SK-N-SH (cell line): ENCODE data around the gene PSMG4. TPM values are rescaled to one million over a fixed set of nuclear protein-coding genes. Genes with fewer than 3 reads are reported as not detected.
A peak's percentile ranks its signal among the peaks of the same experiment; 100 is the strongest.

Experiments used
- CTCF ChIA-PET: fragments of 300-600, 350-600 bp; formaldehyde crosslinking; extraction: SDS; loops from one replicate; lab custom pipeline; 2021; lab: Yijun Ruan, JAX
- POLR2A ChIA-PET: fragments of 350-600 bp; sonication (Branson Sonifier 250); formaldehyde crosslinking; extraction: SDS; loops from one replicate; lab custom pipeline; 2020; ENCODE audit warnings: antibody characterized with exemption, inconsistent platforms; lab: Yijun Ruan, JAX
- DNase-seq: peaks from one replicate; pipeline ENCODE4 v3.0.0; 2012
- H2AFZ ChIP-seq: fragments of 200-600 bp; sonication (generic); 2 replicates; pipeline ENCODE4 v1.8.1; 2016; ENCODE audit warnings: antibody characterized with exemption, mild to moderate bottlenecking, low read depth
- H3F3A ChIP-seq: fragments of 200-600 bp; sonication (generic); replicated peaks from 2 replicates; pipeline ENCODE3; 2016; ENCODE audit warnings: antibody characterized with exemption, mild to moderate bottlenecking; ENCODE audit not compliant: insufficient read depth
- H3K27ac ChIP-seq, 2 experiments: fragments of 200-500 bp in 1 of 2; fragments of 200-600 bp in 1 of 2; sonication (Bioruptor generic) in 1 of 2; sonication (generic), shearing (Covaris generic) in 1 of 2; 2 replicates each; pipeline versions ENCODE4 v1.5.1 to v1.6.1; 2014 to 2016; ENCODE audit warnings: low read depth in 2 of 2, inconsistent platforms in 1 of 2, low read length in 1 of 2, mild to moderate bottlenecking in 1 of 2, mixed read lengths in 1 of 2
- H3K27me3 ChIP-seq: fragments of 200-600 bp; sonication (generic), shearing (Covaris generic); 2 replicates; pipeline ENCODE4 v1.6.1; 2016; ENCODE audit warnings: mixed run types; ENCODE audit not compliant: insufficient read depth
- H3K36me3 ChIP-seq, 2 experiments: fragments of 200-500 bp in 1 of 2; fragments of 200-600 bp in 1 of 2; sonication (Bioruptor generic) in 1 of 2; sonication (generic) in 1 of 2; replicated peaks in 1 of 2; 2 replicates each; pipeline versions ENCODE3 to v1.5.1; 2014 to 2016; ENCODE audit warnings: low read length in 1 of 2, mild to moderate bottlenecking in 1 of 2; ENCODE audit not compliant: insufficient read depth in 2 of 2, control insufficient read depth in 1 of 2
- H3K4me1 ChIP-seq, 2 experiments: fragments of 200-500 bp in 1 of 2; fragments of 200-600 bp in 1 of 2; sonication (Bioruptor generic) in 1 of 2; sonication (generic), shearing (Covaris generic) in 1 of 2; 2 replicates each; pipeline versions ENCODE4 v1.5.1 to v1.6.1; 2014 to 2016; ENCODE audit warnings: low read depth in 1 of 2, low read length in 1 of 2, mixed run types in 1 of 2; ENCODE audit not compliant: insufficient read depth in 2 of 2, control insufficient read depth in 1 of 2
- H3K4me2 ChIP-seq: fragments of 200-600 bp; sonication (generic), shearing (Covaris generic); 2 replicates; pipeline ENCODE4 v1.6.1; 2017; ENCODE audit warnings: mixed run types
- H3K4me3 ChIP-seq, 2 experiments: fragments of 200-500 bp in 1 of 2; fragments of 200-600 bp in 1 of 2; sonication (Bioruptor generic) in 1 of 2; sonication (generic), shearing (Covaris generic) in 1 of 2; 2 replicates each; pipeline versions ENCODE4 v1.5.1 to v1.8.1; 2014 to 2016; ENCODE audit warnings: low read depth in 2 of 2, inconsistent platforms in 1 of 2, low read length in 1 of 2, mild to moderate bottlenecking in 1 of 2, mixed read lengths in 1 of 2, moderate library complexity in 1 of 2
- H3K79me2 ChIP-seq: fragments of 200-600 bp; sonication (generic); 2 replicates; pipeline ENCODE4 v1.8.1; 2017; ENCODE audit warnings: mild to moderate bottlenecking; ENCODE audit not compliant: insufficient read depth
- H3K9ac ChIP-seq: fragments of 200-600 bp; sonication (generic); 2 replicates; pipeline ENCODE4 v1.6.1; 2017; ENCODE audit warnings: mixed run types
- H3K9me2 ChIP-seq: fragments of 200-600 bp; sonication (generic); 2 replicates; pipeline ENCODE4 v1.6.1; 2017; ENCODE audit warnings: mixed run types
- H3K9me3 ChIP-seq: fragments of 200-600 bp; sonication (generic); 2 replicates; pipeline ENCODE4 v1.6.1; 2017; ENCODE audit warnings: mixed run types, mild to moderate bottlenecking, moderate library complexity
- H4K20me1 ChIP-seq: fragments of 200-600 bp; sonication (generic); 2 replicates; pipeline ENCODE4 v1.6.1; 2017; ENCODE audit warnings: mild to moderate bottlenecking, mixed run types; ENCODE audit not compliant: insufficient read depth
- JUND ChIP-seq: IDR thresholded peaks from 2 replicates; pipeline ENCODE4 v1.4.0; 2012
- MAX ChIP-seq: IDR thresholded peaks from 2 replicates; pipeline ENCODE4 v1.4.0; 2012; ENCODE audit warnings: low read depth
- MXI1 ChIP-seq: IDR thresholded peaks from 2 replicates; pipeline ENCODE4 v1.6.1; 2012; ENCODE audit warnings: mild to moderate bottlenecking, low read depth, low read length, improper control_type of control experiment
- NFIC ChIP-seq: IDR thresholded peaks from 2 replicates; pipeline ENCODE4 v1.4.0; 2012; ENCODE audit warnings: borderline replicate concordance
- POLR2AphosphoS5 ChIP-seq: IDR thresholded peaks from 2 replicates; pipeline ENCODE4 v1.6.1; 2012; ENCODE audit warnings: low read depth, low read length
- SMC3 ChIP-seq: IDR thresholded peaks from 2 replicates; pipeline ENCODE4 v1.6.1; 2012; ENCODE audit warnings: low read depth, low read length, improper control_type of control experiment
- TAF1 ChIP-seq: IDR thresholded peaks from 2 replicates; pipeline ENCODE4 v1.6.1; 2012; ENCODE audit warnings: low read depth, mild to moderate bottlenecking, low read length, moderate library complexity, borderline replicate concordance
- YY1 ChIP-seq: IDR thresholded peaks from 2 replicates; pipeline ENCODE4 v1.4.0; 2012; ENCODE audit warnings: low read depth, mild to moderate bottlenecking
- WGBS: methylation state at CpG from one replicate; pipeline ENCODE4 v1.1.6; 2017; ENCODE audit warnings: low lambda C conversion rate; 5-methylcytosine and 5-hydroxymethylcytosine counted together
- polyA plus RNA-seq, 3 experiments: library from polyadenylated mRNA; depleted of rRNA; stranded (reverse); fragments of >200 nt; gene quantifications; 2 replicates each; pipeline ENCODE4 v1.2.3, GENCODE V29; 2012

Gene PSMG4
- polyA plus RNA-seq, 1 of the 3 experiments (the other 2 are of a cell fraction) = 61.3 TPM

GRCh38 chr6:3222506-3223038 lies 36.2 kb upstream of the PSMG4 start:
- Histone ChIP-seq H3K9ac (no peak overlapping the region), H4K20me1 (peaks cover 13% of the 10 kb centered on the region), H3K4me3 (no peak overlapping the region), H3K27ac (no peak overlapping the region), H3K4me1 (peaks cover 0 to 7% of the 10 kb centered on the region in 2 experiments; a peak in 2 of 4 replicates), H3K9me2 (no peaks in the 10 kb centered on the region), H3K79me2 (peaks cover 16% of the 10 kb centered on the region; the same call in 1 of the 2 replicates), H2AFZ (no peak overlapping the region), H3K27me3 (0 out of 2 replicates have a peak, but pooled peaks cover 6% of the 10 kb centered on the region), H3K9me3 (no peaks in the 10 kb centered on the region), H3K36me3 (peaks cover 0 to 15% of the 10 kb centered on the region in 2 experiments), H3K4me2 (no peak overlapping the region), H3F3A (peaks cover 10% of the 10 kb centered on the region)
- DNase-seq = no peak
- POLR2A ChIA-PET = interaction anchor here (1.2 to 1.7 kb wide), 4 partner anchors 8 to 64 kb away, joined by 4 to 9 read pairs (median 4); no protein-coding TSS in a partner anchor
- 80% methylated on average over 4 of the region's 4 CpGs for WGBS
- TF ChIP-seq SMC3 (no peak), JUND (0 out of 2 replicates have a peak, but pooled peaks have one; percentile 8), TAF1 (no peak), POLR2AphosphoS5 (peak; percentile 40; the same call in 1 of the 2 replicates), YY1 (no peak)
- CTCF ChIA-PET = interaction anchor here (1.4 to 2.1 kb wide), 2 partner anchors 13 to 29 kb away, joined by 6 to 8 read pairs; no protein-coding TSS in a partner anchor

- H3K4me1 ChIP-seq = peaks cover 10 to 11% of the 10 kb centered on the region in 2 experiments; a peak in 3 of 4 replicates
- H3K9ac ChIP-seq = peak overlapping the region; percentile 79; the same call in 1 of the 2 replicates
- no peak overlapping the region for H2AFZ ChIP-seq
- H3K79me2 ChIP-seq = peaks cover 16% of the 10 kb centered on the region; the same call in 1 of the 2 replicates
- WGBS = 55% methylated on average over 9 of the region's 10 CpGs
- peak; percentile 38 for DNase-seq
- H3K27ac ChIP-seq = no peak overlapping the region; a peak in 1 of 4 replicates
- peak overlapping the region; percentile 75 to 86 for H3K4me3 ChIP-seq
- peaks cover 0 to 15% of the 10 kb centered on the region in 2 experiments for H3K36me3 ChIP-seq
- no peaks in the 10 kb centered on the region for H3K9me3 ChIP-seq
- POLR2A ChIA-PET = interaction anchor here (0.9 to 2.8 kb wide), 11 partner anchors 13 to 795 kb away, joined by 3 to 22 read pairs (median 5); partner anchors contain the start of genes BPHL and TUBB2A
- H3F3A ChIP-seq = peaks cover 20% of the 10 kb centered on the region
- CTCF ChIA-PET = interaction anchor here (0.6 to 1.8 kb wide), 6 partner anchors 22 to 275 kb away, joined by 3 to 7 read pairs (median 4); partner anchors contain the start of gene TUBB2A
- H3K27me3 ChIP-seq = peaks cover 15% of the 10 kb centered on the region; the same call in 1 of the 2 replicates
- peak overlapping the region; percentile 98 for H3K4me2 ChIP-seq
- H4K20me1 ChIP-seq = peaks cover 13% of the 10 kb centered on the region
- peak; percentile 30; the same call in 1 of the 2 replicates for TF ChIP-seq MXI1
- TF ChIP-seq MAX = 0 out of 2 replicates have a peak, but pooled peaks have one; percentile 23
- TF ChIP-seq NFIC = no peak
- H3K9me2 ChIP-seq = no peaks in the 10 kb centered on the region
Measured at GRCh38 chr6:3226042-3226441, 32.7 kb upstream of the PSMG4 start.
